Measurements from ENCODE around the gene NRG2. TPM values are rescaled to one million over a fixed set of nuclear protein-coding genes. Genes with fewer than 3 reads are reported as not detected.

The NRG2 gene
- total RNA-seq, 2 experiments from 2014 or later: 0.42 TPM; not detected in 1

DNA sequence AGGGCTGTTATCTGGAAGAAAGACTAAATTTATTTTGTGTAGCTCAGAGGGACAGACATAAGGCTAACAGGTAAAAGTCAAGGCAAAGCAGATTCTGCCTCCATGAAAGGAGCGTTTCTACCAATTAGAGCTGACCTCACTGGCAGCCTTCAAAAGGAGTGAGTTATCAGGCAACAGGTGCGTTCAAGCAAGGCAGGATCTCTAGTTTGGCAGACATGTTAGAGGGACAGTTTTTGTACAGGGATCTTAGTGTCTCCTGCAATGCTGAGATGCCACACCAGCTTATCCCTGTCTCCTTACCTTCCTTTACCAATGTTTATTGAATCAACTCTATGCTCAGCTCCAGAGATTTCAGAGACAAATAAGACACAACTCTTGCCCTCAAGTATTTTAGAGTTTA is 73.8 kb downstream of the NRG2 start:
- Mint-ChIP-seq H3K4me3 (no peak overlapping the region), H3K27ac (no peak overlapping the region), H3K9me3 (ENCODE audit: low read depth) (no peaks in the 10 kb centered on the region), H3K36me3 (no peaks in the 10 kb centered on the region), H3K4me1 (no peaks in the 10 kb centered on the region), H3K27me3 (peaks cover 27% of the 10 kb centered on the region)
- CTCF ChIA-PET: interaction anchor here (0.9 to 6.5 kb wide), 63 partner anchors 8 to 536 kb away, joined by 3 to 195 read pairs (median 6); partner anchors contain the start of gene NRG2
- DNase-seq: no peak
- no peak for ATAC-seq

DNA sequence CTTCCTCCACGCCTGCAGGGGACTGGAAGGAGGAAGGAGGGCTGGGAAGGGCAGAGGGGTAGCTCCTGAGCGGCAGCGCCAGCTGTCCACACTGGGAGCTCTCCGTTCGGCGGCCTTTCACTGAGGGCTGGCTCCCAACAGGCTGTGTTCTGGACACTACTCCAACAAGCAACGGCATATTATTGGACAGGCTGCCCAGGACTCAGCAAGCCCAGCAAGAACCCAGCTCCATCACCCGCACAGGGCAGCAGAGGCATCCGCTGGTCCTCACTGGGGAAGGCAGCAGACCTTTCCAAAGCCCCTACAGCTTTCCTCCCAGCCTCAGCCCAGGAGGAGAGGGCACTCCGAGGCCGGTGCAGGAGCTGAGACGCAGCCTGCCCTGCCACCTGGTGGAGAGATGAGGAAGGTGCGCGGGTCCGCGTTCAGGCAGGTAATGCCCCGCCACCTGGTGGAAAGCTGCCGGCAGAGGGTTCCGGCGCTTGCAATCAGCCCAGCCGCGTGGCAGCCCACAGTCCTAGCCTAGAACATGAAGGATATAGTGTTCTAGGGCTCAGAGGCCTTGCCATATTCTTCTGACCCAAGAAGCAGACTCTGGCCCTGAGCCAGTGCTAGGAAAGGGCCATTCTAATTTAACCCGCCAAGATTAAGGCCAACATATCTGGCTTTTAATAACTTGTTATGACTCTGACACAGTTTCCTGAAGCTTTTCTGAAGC is 74.4 kb downstream of the NRG2 start:
- no peak overlapping the region for H3K4me3 Mint-ChIP-seq
- DNase-seq: peak; percentile 92
- H3K27me3 Mint-ChIP-seq: peaks cover 26% of the 10 kb centered on the region
- ATAC-seq: peak; percentile 100
- no peaks in the 10 kb centered on the region for H3K36me3 Mint-ChIP-seq
- no peaks in the 10 kb centered on the region for H3K4me1 Mint-ChIP-seq
- CTCF ChIA-PET: interaction anchor here (0.7 to 6.5 kb wide), 67 partner anchors 8 to 535 kb away, joined by 3 to 195 read pairs (median 6); partner anchors contain the start of gene NRG2
- H3K27ac Mint-ChIP-seq: no peak overlapping the region
- H3K9me3 Mint-ChIP-seq (ENCODE audit: low read depth): no peaks in the 10 kb centered on the region

DNA sequence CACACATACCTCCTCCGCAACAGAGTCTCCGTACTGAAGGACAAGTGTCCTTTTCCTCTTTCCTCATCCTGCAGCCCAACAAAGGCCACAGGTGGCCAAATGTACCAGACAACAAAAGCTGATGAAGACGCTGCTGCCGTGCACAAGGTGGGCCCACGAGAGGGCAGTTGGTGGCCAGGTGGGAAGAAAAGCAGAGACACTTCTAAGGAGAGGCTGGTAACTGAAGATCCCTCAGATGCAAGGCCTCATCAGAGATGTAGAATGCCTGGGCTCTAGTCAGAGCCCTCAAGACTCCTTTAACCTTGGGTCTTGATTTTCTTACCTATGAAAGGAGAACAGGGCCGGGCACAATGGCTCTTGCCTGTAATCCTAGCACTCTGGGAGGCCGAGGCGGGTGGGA is 75.7 kb downstream of the NRG2 start:
- DNase-seq: peak; percentile 21
- Mint-ChIP-seq H3K27me3 (peaks cover 26% of the 10 kb centered on the region), H3K4me1 (no peaks in the 10 kb centered on the region), H3K9me3 (ENCODE audit: low read depth) (no peaks in the 10 kb centered on the region), H3K36me3 (no peaks in the 10 kb centered on the region), H3K27ac (no peak overlapping the region), H3K4me3 (no peak overlapping the region)
- CTCF ChIA-PET: interaction anchor here (0.8 to 6.5 kb wide), 13 partner anchors 11 to 326 kb away, joined by 3 to 195 read pairs (median 12); no protein-coding TSS in a partner anchor
- ATAC-seq: no peak

DNA sequence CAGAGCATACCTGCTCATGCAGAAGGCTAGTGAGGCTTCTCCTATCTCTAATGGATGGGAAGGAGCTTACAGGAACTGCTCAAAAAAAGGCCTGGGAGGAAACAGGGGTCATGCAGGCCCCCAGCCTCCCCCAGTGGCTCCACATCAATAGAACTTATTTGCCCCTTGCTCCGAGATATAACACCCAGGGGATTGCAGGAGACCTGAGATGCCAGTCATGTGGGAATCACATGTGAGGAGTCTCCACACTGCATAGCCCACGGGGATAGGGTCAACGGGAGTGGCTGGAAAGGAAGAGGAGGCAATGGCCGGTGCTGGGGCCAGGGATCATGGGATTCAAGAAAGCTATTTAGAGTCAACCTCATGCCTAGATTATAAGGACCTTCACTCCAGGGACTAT is 76.2 kb downstream of the NRG2 start:
- no peak overlapping the region for H3K4me3 Mint-ChIP-seq
- peaks cover 26% of the 10 kb centered on the region for H3K27me3 Mint-ChIP-seq
- H3K9me3 Mint-ChIP-seq (ENCODE audit: low read depth): no peaks in the 10 kb centered on the region
- DNase-seq (peak; percentile 28), ATAC-seq (no peak)
- no peak overlapping the region for H3K27ac Mint-ChIP-seq
- no peaks in the 10 kb centered on the region for H3K4me1 Mint-ChIP-seq
- CTCF ChIA-PET: interaction anchor here (1.4 to 6.5 kb wide), 4 partner anchors 10 to 189 kb away, joined by 3 to 195 read pairs (median 59); no protein-coding TSS in a partner anchor
- no peaks in the 10 kb centered on the region for H3K36me3 Mint-ChIP-seq

DNA sequence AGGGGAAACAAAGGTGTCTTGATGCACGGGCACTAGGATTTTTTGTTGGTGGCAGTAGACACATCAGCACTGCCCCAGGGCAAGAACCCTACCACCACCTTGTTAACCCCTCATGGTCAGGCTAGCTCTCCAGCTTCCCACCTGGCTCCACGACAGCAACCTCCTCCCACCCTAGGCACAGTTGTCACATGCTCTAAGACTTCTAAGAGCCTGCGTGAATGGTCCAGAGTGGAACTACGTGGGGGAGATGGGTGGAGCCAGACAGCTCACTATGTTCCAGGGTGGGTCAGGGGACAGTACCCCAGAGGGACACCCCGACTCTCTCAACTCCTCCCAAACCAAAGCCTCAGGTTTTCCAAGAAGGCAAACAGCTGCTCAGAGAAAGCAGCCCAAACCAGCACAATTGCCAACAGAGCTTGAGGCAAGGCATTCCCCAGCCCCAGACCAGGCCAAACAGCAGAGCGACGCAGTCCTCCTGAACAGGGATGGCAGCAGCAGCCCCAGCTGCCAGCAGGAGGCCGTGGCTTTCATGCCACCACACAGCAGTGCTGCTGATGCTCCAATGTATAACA is 78.0 kb downstream of the NRG2 start:
- Mint-ChIP-seq H3K36me3 (no peaks in the 10 kb centered on the region), H3K9me3 (ENCODE audit: low read depth) (no peaks in the 10 kb centered on the region), H3K27me3 (peaks cover 15% of the 10 kb centered on the region), H3K4me3 (no peak overlapping the region), H3K27ac (no peak overlapping the region), H3K4me1 (no peaks in the 10 kb centered on the region)
- ATAC-seq: no peak
- peak; percentile 36 for DNase-seq
- CTCF ChIA-PET: interaction anchor here (1.1 to 1.2 kb wide), 2 partner anchors 178 to 190 kb away, joined by 3 to 5 read pairs; no protein-coding TSS in a partner anchor

DNA sequence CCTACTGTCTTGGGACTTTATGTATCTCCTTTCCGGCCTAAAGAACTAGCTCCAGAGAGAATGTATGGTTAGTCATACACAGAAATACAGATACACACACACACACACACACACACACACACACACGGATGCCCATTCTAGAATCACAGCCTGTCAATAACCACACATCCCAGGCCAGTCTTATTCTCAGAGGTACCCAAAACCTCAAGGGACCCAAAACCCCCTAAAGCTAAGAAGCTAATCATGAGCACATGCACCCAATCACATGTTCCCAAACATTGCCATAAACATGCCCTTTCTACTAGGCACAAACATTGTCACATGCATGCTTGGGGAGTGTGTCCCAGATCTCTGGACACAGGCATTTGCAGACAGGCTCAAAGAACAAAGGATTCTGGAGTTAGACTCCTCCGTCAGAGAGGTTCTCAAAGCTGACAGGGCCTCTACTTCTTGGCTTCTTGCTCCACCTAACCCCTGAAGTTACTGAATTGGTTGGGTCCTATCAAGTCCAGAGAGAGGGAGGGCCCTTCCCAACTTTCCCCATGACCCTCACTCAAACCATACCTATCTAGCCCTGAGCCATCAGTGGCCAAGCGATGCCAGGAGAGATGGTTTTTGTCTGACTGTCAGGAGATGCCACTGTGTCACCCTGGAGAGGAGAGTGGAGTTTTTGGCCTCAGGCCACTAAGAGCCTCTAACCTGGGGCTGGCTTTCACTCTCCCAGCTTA is 78.7 kb downstream of the NRG2 start:
- no peak overlapping the region for H3K4me3 Mint-ChIP-seq
- no peaks in the 10 kb centered on the region for H3K36me3 Mint-ChIP-seq
- no peaks in the 10 kb centered on the region for H3K9me3 Mint-ChIP-seq (ENCODE audit: low read depth)
- no peaks in the 10 kb centered on the region for H3K4me1 Mint-ChIP-seq
- CTCF ChIA-PET: interaction anchor here (1.1 to 1.2 kb wide), 2 partner anchors 177 to 189 kb away, joined by 3 to 5 read pairs; no protein-coding TSS in a partner anchor
- DNase-seq (peak; percentile 25), ATAC-seq (no peak)
- peaks cover 8% of the 10 kb centered on the region for H3K27me3 Mint-ChIP-seq
- H3K27ac Mint-ChIP-seq: no peak overlapping the region

DNA sequence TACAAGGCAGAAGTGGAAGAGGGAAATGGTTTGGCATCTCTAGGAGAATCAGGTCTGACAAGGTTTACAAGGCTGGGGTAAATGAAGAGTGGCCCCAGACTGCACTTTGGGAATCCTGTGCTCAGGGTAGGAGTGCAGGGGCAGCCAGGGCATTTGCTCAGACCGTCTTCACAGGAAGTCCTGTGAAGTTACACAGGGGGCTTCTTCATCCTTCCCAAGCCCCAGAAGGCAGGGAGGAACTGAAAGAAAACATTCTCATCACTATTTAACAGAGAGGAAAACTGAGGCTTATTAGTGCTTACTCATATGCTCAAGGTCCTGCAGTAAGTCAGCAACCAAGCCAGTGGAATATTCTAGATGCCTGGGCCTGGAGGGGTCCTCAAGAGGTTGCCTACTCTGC is 80.7 kb downstream of the NRG2 start:
- no peak overlapping the region for H3K4me3 Mint-ChIP-seq
- no peak for ATAC-seq
- H3K9me3 Mint-ChIP-seq (ENCODE audit: low read depth): no peaks in the 10 kb centered on the region
- no peaks in the 10 kb centered on the region for H3K4me1 Mint-ChIP-seq
- peak; percentile 22 for DNase-seq
- CTCF ChIA-PET: interaction anchor here (1.1 kb wide), 1 partner anchor 175 kb away, joined by 3 read pairs; no protein-coding TSS in a partner anchor
- H3K27me3 Mint-ChIP-seq: peaks cover 2% of the 10 kb centered on the region
- H3K27ac Mint-ChIP-seq: no peak overlapping the region
- H3K36me3 Mint-ChIP-seq: no peaks in the 10 kb centered on the region

DNA sequence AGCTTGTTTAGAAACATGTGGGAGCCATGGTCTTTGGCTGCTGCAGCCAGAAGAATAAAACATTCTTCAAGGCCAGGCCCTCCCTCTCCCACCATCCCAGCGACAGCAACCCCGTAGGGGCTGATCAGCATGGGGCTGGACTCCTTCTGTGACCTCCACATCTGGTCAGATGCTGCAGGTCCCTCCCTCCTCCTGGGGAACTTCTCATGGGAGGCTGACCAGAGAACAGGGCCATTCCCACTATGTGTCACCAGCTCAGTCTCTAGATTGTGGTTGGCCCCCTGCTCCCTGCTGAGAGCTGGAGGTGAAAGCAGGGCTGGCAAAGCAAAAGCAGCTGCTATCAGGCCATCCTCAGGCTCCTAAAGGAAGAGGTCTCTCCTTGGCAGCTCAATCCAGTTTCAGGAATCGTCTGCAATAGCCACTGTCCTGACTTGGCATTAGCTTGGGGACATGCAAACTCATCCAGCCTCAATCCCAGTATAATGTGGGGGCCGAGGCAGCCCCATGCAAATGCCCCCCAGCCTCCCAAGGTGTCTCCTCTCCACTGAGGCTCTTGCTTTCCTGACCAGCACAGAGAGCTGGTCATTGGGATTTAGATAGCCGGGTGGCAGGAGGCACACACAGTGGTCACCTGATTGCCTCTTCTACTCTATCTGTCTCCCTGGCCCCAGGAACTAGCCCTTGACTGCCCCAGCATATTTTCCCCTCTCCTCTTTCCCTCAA is 81.5 kb downstream of the NRG2 start:
- no peaks in the 10 kb centered on the region for H3K4me1 Mint-ChIP-seq
- no peak overlapping the region for H3K4me3 Mint-ChIP-seq
- CTCF ChIA-PET: interaction anchor here (1.1 to 2.2 kb wide), 2 partner anchors 8 to 174 kb away, joined by 3 to 9 read pairs; no protein-coding TSS in a partner anchor
- no peak overlapping the region for H3K27ac Mint-ChIP-seq
- no peak for ATAC-seq
- DNase-seq: peak; percentile 26
- H3K27me3 Mint-ChIP-seq: peaks cover 2% of the 10 kb centered on the region
- H3K9me3 Mint-ChIP-seq (ENCODE audit: low read depth): no peaks in the 10 kb centered on the region
- no peaks in the 10 kb centered on the region for H3K36me3 Mint-ChIP-seq

DNA sequence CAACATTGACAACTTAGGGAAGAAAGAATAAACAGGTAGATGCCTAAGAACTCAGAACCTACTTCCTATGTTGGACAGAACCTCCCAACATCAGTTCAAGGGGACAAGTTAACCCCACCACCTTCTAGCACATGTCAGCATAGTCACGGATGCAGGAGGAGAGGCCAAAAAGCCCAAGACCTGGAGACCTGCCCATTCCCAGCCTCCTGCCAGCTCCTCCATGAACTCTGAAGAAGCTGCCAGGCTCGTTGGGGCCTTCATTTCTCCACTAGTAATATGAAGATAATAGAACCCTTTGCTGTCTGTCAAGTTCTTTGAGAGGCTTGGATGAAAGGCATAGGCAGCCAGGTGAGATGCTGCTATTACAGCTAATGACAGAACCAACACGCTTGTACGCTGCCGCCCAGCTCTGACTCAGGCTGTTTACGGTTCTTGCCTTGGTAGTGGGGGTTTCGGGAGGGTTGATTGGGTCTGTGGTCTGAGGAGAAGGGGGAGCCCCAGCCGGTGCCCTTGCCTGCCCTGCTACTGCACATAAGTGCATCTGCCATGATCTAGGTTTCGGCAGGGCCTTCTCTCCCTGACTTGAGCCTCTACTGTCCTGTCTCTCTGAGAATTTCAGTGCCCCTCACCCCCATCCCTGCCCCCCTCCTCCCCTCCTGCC is 82.2 kb downstream of the NRG2 start:
- DNase-seq: peak; percentile 42
- CTCF ChIA-PET: interaction anchor here (2.2 kb wide), 1 partner anchor 9 kb away, joined by 9 read pairs; no protein-coding TSS in a partner anchor
- Mint-ChIP-seq H3K27me3 (peaks cover 2% of the 10 kb centered on the region), H3K4me1 (no peaks in the 10 kb centered on the region), H3K36me3 (no peaks in the 10 kb centered on the region), H3K9me3 (ENCODE audit: low read depth) (no peaks in the 10 kb centered on the region), H3K27ac (no peak overlapping the region), H3K4me3 (no peak overlapping the region)
- ATAC-seq: no peak

DNA sequence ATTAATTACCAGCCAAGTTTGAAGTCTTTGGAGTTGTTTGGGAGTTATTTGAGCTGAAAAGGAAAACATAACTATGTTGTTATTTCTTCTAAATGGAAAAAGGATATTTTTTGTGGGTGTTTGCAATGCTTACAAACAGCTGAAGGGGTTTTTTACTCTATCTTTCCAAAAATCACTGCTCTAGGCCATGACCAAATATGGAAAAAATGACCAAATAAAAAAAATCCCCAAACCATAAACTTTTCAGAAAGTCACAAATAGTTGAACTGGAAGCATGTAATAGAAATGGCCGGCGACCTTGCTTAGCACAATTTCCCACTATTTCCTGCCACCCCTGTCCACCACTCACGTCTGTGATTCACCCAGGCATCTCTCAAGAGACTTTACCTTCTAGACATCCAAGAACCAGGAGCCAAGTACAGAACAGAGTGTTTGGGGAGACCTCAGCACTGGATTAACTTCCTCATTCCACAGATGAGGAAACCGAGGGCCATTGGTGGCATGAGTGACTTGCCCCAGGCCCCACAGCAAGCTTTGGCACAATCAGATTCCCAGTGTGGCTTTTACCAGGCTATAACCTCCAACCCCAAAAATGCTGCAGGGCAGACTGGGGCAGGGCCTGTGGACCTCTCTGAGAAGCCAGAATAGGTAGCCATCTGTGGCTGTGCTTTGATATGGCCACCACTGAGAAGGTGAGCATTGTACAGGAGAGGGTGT is 84.5 kb downstream of the NRG2 start:
- peaks cover 12% of the 10 kb centered on the region for H3K27me3 Mint-ChIP-seq
- CTCF ChIA-PET: interaction anchor here (1.0 to 4.8 kb wide), 2 partner anchors 10 to 193 kb away, joined by 3 to 42 read pairs; no protein-coding TSS in a partner anchor
- no peaks in the 10 kb centered on the region for H3K9me3 Mint-ChIP-seq (ENCODE audit: low read depth)
- no peak overlapping the region for H3K27ac Mint-ChIP-seq
- ATAC-seq: no peak
- DNase-seq: no peak
- H3K36me3 Mint-ChIP-seq: no peaks in the 10 kb centered on the region
- H3K4me1 Mint-ChIP-seq: no peaks in the 10 kb centered on the region
- H3K4me3 Mint-ChIP-seq: no peak overlapping the region

DNA sequence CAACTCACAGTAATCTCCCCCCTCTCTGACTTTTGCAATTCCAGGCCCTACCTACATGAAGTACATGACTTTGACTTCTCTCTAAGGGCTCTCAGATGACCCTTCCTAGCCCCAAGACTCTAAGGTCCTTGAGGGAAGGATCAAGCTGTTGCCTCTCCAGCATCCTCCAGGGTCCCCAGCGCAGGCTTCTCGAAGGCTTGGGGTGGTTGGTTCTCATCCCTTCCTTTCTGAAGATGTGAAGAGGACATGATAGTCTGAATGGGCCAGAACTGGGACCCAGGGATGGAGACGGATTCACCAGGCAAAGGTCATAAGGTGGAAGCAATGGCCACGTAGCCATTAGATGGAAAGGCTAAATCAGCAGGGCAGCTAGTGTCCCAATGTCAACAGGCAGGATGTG is 86.8 kb downstream of the NRG2 start:
- no peak for DNase-seq
- Mint-ChIP-seq H3K27ac (no peak overlapping the region), H3K36me3 (no peaks in the 10 kb centered on the region), H3K4me1 (no peaks in the 10 kb centered on the region), H3K9me3 (ENCODE audit: low read depth) (no peaks in the 10 kb centered on the region), H3K4me3 (no peak overlapping the region), H3K27me3 (peaks cover 12% of the 10 kb centered on the region)
- ATAC-seq: no peak
- CTCF ChIA-PET: interaction anchor here (4.8 kb wide), 1 partner anchor 12 kb away, joined by 42 read pairs; no protein-coding TSS in a partner anchor

Data from activated CD8-positive, alpha-beta memory T cell treated with anti-CD3 and anti-CD28 coated beads, Interleukin-2, amount 10 ng/mL, durations not matched to agents 7 days and 5 days (primary cell).